HK-2 (cell line): ENCODE measurements around the gene HELZ.
"Not testable (repeated sequence)": the region's sequence is repeated elsewhere in the genome, so short reads cannot be mapped to it uniquely, and the experiment has no call there.

Source experiments
- DNase-seq: peaks from one replicate; pipeline ENCODE4 v3.0.0-alpha.2; 2018; ENCODE audit not compliant: unreplicated experiment

The HELZ gene

GRCh38 chr17:67113486-67113885, 131.5 kb downstream of the HELZ start:
- no peak for DNase-seq

- DNase-seq: no peak
Measured at GRCh38 chr17:67111808-67112207, 133.2 kb downstream of the HELZ start.

- no peak for DNase-seq
Measured at GRCh38 chr17:67111327-67111726, 133.7 kb downstream of the HELZ start.

- no peak for DNase-seq
Measured at GRCh38 chr17:67110619-67111018, 134.4 kb downstream of the HELZ start.

GRCh38 chr17:67109111-67109510, 135.9 kb downstream of the HELZ start:
- no peak for DNase-seq

GRCh38 chr17:67107811-67108775, 136.9 kb downstream of the HELZ start:
- DNase-seq: no peak

GRCh38 chr17:67107171-67107570, 137.8 kb downstream of the HELZ start:
- DNase-seq: no peak

GRCh38 chr17:67105213-67105612, 139.8 kb downstream of the HELZ start:
- DNase-seq: no peak

- DNase-seq: not testable (repeated sequence)
Measured at GRCh38 chr17:67104641-67105040, 140.4 kb downstream of the HELZ start.

GRCh38 chr17:67098006-67098405, 147.0 kb downstream of the HELZ start:
- no peak for DNase-seq

- DNase-seq: no peak
Measured at GRCh38 chr17:67096609-67097008, 148.4 kb downstream of the HELZ start.

- DNase-seq: no peak
Measured at GRCh38 chr17:67095803-67096202, 149.2 kb downstream of the HELZ start.

GRCh38 chr17:67095291-67095690, 149.7 kb downstream of the HELZ start:
- peak; percentile 2 for DNase-seq

GRCh38 chr17:67093348-67093747, 151.6 kb downstream of the HELZ start:
- DNase-seq: no peak

- not testable (repeated sequence) for DNase-seq
Measured at GRCh38 chr17:67092710-67093109, 152.3 kb downstream of the HELZ start.

- no peak for DNase-seq
Measured at GRCh38 chr17:67092291-67092690, 152.7 kb downstream of the HELZ start.

- DNase-seq: no peak
Measured at GRCh38 chr17:67090341-67090740, 154.7 kb downstream of the HELZ start.

- DNase-seq: no peak
Measured at GRCh38 chr17:67088639-67089038, 156.4 kb downstream of the HELZ start.

- DNase-seq: no peak
Measured at GRCh38 chr17:67085406-67085805, 159.6 kb downstream of the HELZ start.

GRCh38 chr17:67082107-67082506, 162.9 kb downstream of the HELZ start:
- DNase-seq: no peak

- no peak for DNase-seq
Measured at GRCh38 chr17:67080804-67081203, 164.2 kb downstream of the HELZ start.

GRCh38 chr17:67079491-67079890, 165.5 kb downstream of the HELZ start:
- no peak for DNase-seq

- no peak for DNase-seq
Measured at GRCh38 chr17:67078292-67078691, 166.7 kb downstream of the HELZ start.

GRCh38 chr17:67076290-67076689, 168.7 kb downstream of the HELZ start:
- no peak for DNase-seq
